OCI-LY3 (cell line): ENCODE measurements around the gene MMP27.

ENCODE experiments used
- H2AFZ ChIP-seq: fragments of 200-600, 300-600 bp; shearing (Covaris generic); 2 replicates; pipeline ENCODE4 v1.6.0; 2014; ENCODE audit warnings: antibody characterized with exemption, low read depth, low read length
- H3K27ac ChIP-seq: fragments of 200-600, 300-600 bp; sonication (generic); 2 replicates; pipeline ENCODE4 v1.5.1; 2014; ENCODE audit warnings: mild to moderate bottlenecking, low read length, moderate library complexity, mixed read lengths
- H3K27me3 ChIP-seq: fragments of 200-600, 300-600 bp; sonication (generic); 2 replicates; pipeline ENCODE4 v1.6.1; 2014; ENCODE audit warnings: low read depth, low read length, mixed read lengths
- H3K36me3 ChIP-seq: fragments of 200-600, 300-600 bp; sonication (generic); replicated peaks from 2 replicates; pipeline ENCODE3; 2014; ENCODE audit warnings: low read depth, low read length, mixed read lengths
- H3K4me1 ChIP-seq: fragments of 300-600, 200-600 bp; sonication (generic); 2 replicates; pipeline ENCODE4 v1.6.1; 2014; ENCODE audit warnings: low read length, mixed read lengths
- H3K4me2 ChIP-seq: fragments of 200-600, 300-600 bp; sonication (generic); 2 replicates; pipeline ENCODE4 v1.6.1; 2014; ENCODE audit warnings: low read length, mixed read lengths
- H3K4me3 ChIP-seq: fragments of 300-600, 200-600 bp; sonication (generic); 2 replicates; pipeline ENCODE4 v1.5.1; 2014; ENCODE audit warnings: antibody characterized with exemption, mild to moderate bottlenecking, low read length, moderate library complexity
- H3K79me2 ChIP-seq: fragments of 300-600, 200-600 bp; shearing (Covaris generic); 2 replicates; pipeline ENCODE4 v1.6.1; 2014; ENCODE audit warnings: mild to moderate bottlenecking, low read length, mixed read lengths
- H3K9ac ChIP-seq: fragments of 300-600, 200-600 bp; shearing (Covaris generic); 2 replicates; pipeline ENCODE4 v1.6.0; 2014; ENCODE audit warnings: mild to moderate bottlenecking, low read length, moderate library complexity
- H3K9me3 ChIP-seq: fragments of 200-600, 300-600 bp; shearing (Covaris generic); 2 replicates; pipeline ENCODE4 v1.6.1; 2014; ENCODE audit warnings: low read length, mixed read lengths; ENCODE audit not compliant: insufficient read depth
- H4K20me1 ChIP-seq: fragments of 200-600, 300-600 bp; sonication (generic); 2 replicates; pipeline ENCODE4 v1.6.1; 2016; ENCODE audit warnings: low read length, mixed read lengths; ENCODE audit not compliant: insufficient read depth
- CTCF ChIP-seq: fragments of 200-600, 300-600 bp; sonication (generic); IDR thresholded peaks from 2 replicates; pipeline ENCODE4 v1.5.1; 2014; ENCODE audit warnings: antibody characterized with exemption, low read length, low read depth
- EZH2phosphoT487 ChIP-seq: fragments of 200-600 bp; shearing (Covaris generic); IDR thresholded peaks from 2 replicates; pipeline ENCODE4 v1.6.1; 2018; ENCODE audit warnings: antibody characterized with exemption, mixed run types, low read depth

The MMP27 gene

GRCh38 chr11:102678022-102678421, 27.5 kb downstream of the MMP27 start:
- Histone ChIP-seq H3K4me3 (no peak overlapping the region), H4K20me1 (no peaks in the 10 kb centered on the region), H3K27ac (no peak overlapping the region), H3K9me3 (no peaks in the 10 kb centered on the region), H3K9ac (no peak overlapping the region), H2AFZ (no peak overlapping the region), H3K27me3 (no peaks in the 10 kb centered on the region), H3K79me2 (no peaks in the 10 kb centered on the region), H3K36me3 (no peaks in the 10 kb centered on the region), H3K4me2 (no peak overlapping the region), H3K4me1 (no peaks in the 10 kb centered on the region)
- TF ChIP-seq EZH2phosphoT487 (no peak), CTCF (no peak)

GRCh38 chr11:102676084-102676483, 29.5 kb downstream of the MMP27 start:
- H3K27ac ChIP-seq = no peak overlapping the region
- no peak overlapping the region for H2AFZ ChIP-seq
- no peak overlapping the region for H3K4me3 ChIP-seq
- no peak overlapping the region for H3K9ac ChIP-seq
- TF ChIP-seq CTCF (no peak), EZH2phosphoT487 (no peak)
- no peak overlapping the region for H3K4me2 ChIP-seq
- H3K27me3 ChIP-seq = no peaks in the 10 kb centered on the region
- H3K9me3 ChIP-seq = no peaks in the 10 kb centered on the region
- no peaks in the 10 kb centered on the region for H4K20me1 ChIP-seq
- no peaks in the 10 kb centered on the region for H3K4me1 ChIP-seq
- no peaks in the 10 kb centered on the region for H3K36me3 ChIP-seq
- H3K79me2 ChIP-seq = no peaks in the 10 kb centered on the region

GRCh38 chr11:102669664-102670063, 35.9 kb downstream of the MMP27 start:
- H3K4me2 ChIP-seq = no peak overlapping the region
- no peaks in the 10 kb centered on the region for H3K36me3 ChIP-seq
- H3K27ac ChIP-seq = no peak overlapping the region
- no peak overlapping the region for H3K9ac ChIP-seq
- H2AFZ ChIP-seq = no peak overlapping the region
- H4K20me1 ChIP-seq = no peaks in the 10 kb centered on the region
- H3K79me2 ChIP-seq = no peaks in the 10 kb centered on the region
- H3K9me3 ChIP-seq = no peaks in the 10 kb centered on the region
- no peak overlapping the region for H3K4me3 ChIP-seq
- TF ChIP-seq EZH2phosphoT487 = no peak
- TF ChIP-seq CTCF = no peak
- H3K4me1 ChIP-seq = no peaks in the 10 kb centered on the region
- no peaks in the 10 kb centered on the region for H3K27me3 ChIP-seq

- H2AFZ ChIP-seq = 0 out of 2 replicates have a peak overlapping the region, but pooled peaks have one; percentile 36
Measured at GRCh38 chr11:102666331-102666957, 39.1 kb downstream of the MMP27 start.

More at GRCh38 chr11:102666331-102666957, 39.1 kb downstream of the MMP27 start:
- H4K20me1 ChIP-seq = no peaks in the 10 kb centered on the region
- peak overlapping the region; percentile 56 for H3K4me2 ChIP-seq
- H3K27ac ChIP-seq = no peak overlapping the region
- no peaks in the 10 kb centered on the region for H3K79me2 ChIP-seq
- H3K9ac ChIP-seq = no peak overlapping the region
- TF ChIP-seq CTCF (peak; percentile 74), EZH2phosphoT487 (no peak)
- H3K4me3 ChIP-seq = no peak overlapping the region; the same call in 1 of the 2 replicates
- H3K4me1 ChIP-seq = no peaks in the 10 kb centered on the region
- H3K36me3 ChIP-seq = no peaks in the 10 kb centered on the region
- no peaks in the 10 kb centered on the region for H3K27me3 ChIP-seq
- no peaks in the 10 kb centered on the region for H3K9me3 ChIP-seq
